Stimulated activated CD4-positive, alpha-beta T cell treated with anti-CD3 and anti-CD28 coated beads, Interleukin-15, amount 100 ng/mL, for 1 hour (primary cell): ENCODE data around the gene ZNRF2.

Experiments used
- DNase-seq, 2 donors: peaks; one replicate each; pipeline ENCODE4 v3.0.0-alpha.2; 2020; ENCODE audit warnings: low read depth in 1 of 2, low spot score in 1 of 2

The ZNRF2 gene

GRCh38 chr7:30405179-30405578 is 120.8 kb downstream of the ZNRF2 start:
- DNase-seq = no peak

GRCh38 chr7:30406664-30407425 is 122.4 kb downstream of the ZNRF2 start:
- DNase-seq = no peak

GRCh38 chr7:30411173-30411572 is 126.8 kb downstream of the ZNRF2 start:
- DNase-seq = no peak

DNA sequence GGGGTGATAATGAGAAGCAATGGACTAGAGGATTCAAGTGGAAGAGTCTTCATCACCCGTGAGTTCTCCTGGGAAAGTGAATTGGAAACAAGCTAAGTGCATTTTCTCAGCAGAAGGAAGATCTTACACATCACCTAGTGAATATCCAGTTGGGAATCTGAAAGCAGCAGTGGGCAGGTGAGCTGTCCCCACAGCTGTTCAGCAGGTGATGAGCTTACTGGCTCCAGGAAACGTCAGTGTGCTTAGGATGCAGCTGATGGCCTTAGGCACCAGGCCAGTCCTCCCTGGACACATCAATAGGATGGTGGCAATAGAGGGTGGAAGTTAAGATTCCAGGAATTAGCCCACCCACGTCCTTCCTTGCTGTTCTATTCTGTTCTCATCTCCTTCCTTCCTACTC is 127.5 kb downstream of the ZNRF2 start:
- DNase-seq = no peak

- DNase-seq = no peak
Measured at GRCh38 chr7:30412782-30413504, 128.5 kb downstream of the ZNRF2 start.

GRCh38 chr7:30413864-30414263 is 129.5 kb downstream of the ZNRF2 start:
- DNase-seq = no peak
